IPS-20b (cell line): ENCODE data around the gene ANGPT4.

Experiments
- H3K27ac ChIP-seq: one replicate; pipeline ENCODE4 v1.5.1; 2013; ENCODE audit warnings: low read length
- H3K27me3 ChIP-seq: 2 replicates; pipeline ENCODE4 v1.6.1; 2013; ENCODE audit warnings: mild to moderate bottlenecking, low read length, inconsistent platforms; ENCODE audit not compliant: insufficient read depth
- H3K36me3 ChIP-seq: 2 replicates; pipeline ENCODE4 v1.6.1; 2013; ENCODE audit warnings: low read depth, mild to moderate bottlenecking, inconsistent platforms, low read length, moderate library complexity; ENCODE audit not compliant: insufficient read depth
- H3K4me1 ChIP-seq: 2 replicates; pipeline ENCODE4 v1.6.1; 2013; ENCODE audit warnings: mild to moderate bottlenecking, control low read depth, inconsistent platforms, low read length, moderate library complexity; ENCODE audit not compliant: insufficient read depth
- H3K4me3 ChIP-seq: 2 replicates; pipeline ENCODE4 v1.5.1; 2013; ENCODE audit warnings: mild to moderate bottlenecking, low read length, inconsistent platforms
- H3K9ac ChIP-seq: 2 replicates; pipeline ENCODE4 v1.6.1; 2013; ENCODE audit warnings: low read depth, mild to moderate bottlenecking, inconsistent platforms, low read length, moderate library complexity
- H3K9me3 ChIP-seq: 2 replicates; pipeline ENCODE4 v1.6.1; 2013; ENCODE audit warnings: mild to moderate bottlenecking, low read depth, low read length, inconsistent platforms; ENCODE audit not compliant: insufficient read depth

Gene ANGPT4

GRCh38 chr20:934186-934840, 18.2 kb upstream of the ANGPT4 start:
- H3K27me3 ChIP-seq = no peaks in the 10 kb centered on the region
- H3K27ac ChIP-seq = no peak overlapping the region
- no peaks in the 10 kb centered on the region for H3K36me3 ChIP-seq
- no peak overlapping the region for H3K9ac ChIP-seq
- no peaks in the 10 kb centered on the region for H3K4me1 ChIP-seq
- H3K9me3 ChIP-seq = peaks cover 26% of the 10 kb centered on the region
- no peak overlapping the region for H3K4me3 ChIP-seq

DNA sequence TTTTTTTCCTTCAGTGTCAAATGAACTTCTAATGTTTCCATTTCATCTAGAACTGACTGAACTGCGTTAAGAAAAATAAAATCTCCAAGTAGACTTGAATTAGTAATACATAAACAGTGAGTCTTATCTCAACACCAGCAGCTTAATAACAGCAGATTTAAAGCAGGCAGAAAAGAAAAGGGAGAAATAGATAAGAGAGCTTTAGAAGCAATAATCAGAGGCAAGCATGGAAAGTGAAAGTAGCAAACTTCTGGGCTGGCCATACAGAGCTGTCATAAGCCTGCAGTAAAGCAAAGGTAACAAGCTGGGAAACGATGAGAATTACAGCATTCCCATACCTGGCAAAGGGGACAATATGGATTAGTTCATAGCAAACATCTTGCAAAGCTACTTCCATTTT, 16.9 kb upstream of the ANGPT4 start:
- Histone ChIP-seq H3K36me3 (no peaks in the 10 kb centered on the region), H3K27me3 (no peaks in the 10 kb centered on the region), H3K9ac (no peak overlapping the region), H3K4me1 (no peaks in the 10 kb centered on the region), H3K9me3 (peaks cover 29% of the 10 kb centered on the region), H3K4me3 (no peak overlapping the region), H3K27ac (no peak overlapping the region)

- Histone ChIP-seq H3K36me3 (no peaks in the 10 kb centered on the region), H3K9me3 (peaks cover 29% of the 10 kb centered on the region), H3K4me3 (no peak overlapping the region), H3K9ac (no peak overlapping the region), H3K27ac (no peak overlapping the region), H3K27me3 (no peaks in the 10 kb centered on the region), H3K4me1 (no peaks in the 10 kb centered on the region)
Observed at GRCh38 chr20:931401-931800, 15.3 kb upstream of the ANGPT4 start.

DNA sequence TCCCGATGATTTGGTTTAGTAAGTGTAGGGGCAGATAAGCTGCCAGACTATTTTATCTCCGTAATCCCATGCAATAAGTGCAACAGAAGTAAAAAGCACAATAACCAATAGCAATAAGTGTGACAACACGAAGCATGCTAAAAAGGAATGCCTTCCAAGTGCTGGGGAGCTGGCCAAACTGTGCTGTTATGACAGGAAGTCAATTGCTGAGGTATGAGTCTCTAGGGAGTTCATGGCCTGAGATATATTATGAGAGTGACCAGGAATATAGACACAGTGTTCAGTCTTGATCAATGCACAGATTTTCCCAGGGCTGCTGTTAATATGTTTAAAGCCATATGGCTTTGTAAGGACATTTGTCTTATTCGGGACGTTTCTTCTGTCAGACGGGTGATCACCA, 10.5 kb upstream of the ANGPT4 start:
- no peaks in the 10 kb centered on the region for H3K27me3 ChIP-seq
- no peaks in the 10 kb centered on the region for H3K4me1 ChIP-seq
- no peaks in the 10 kb centered on the region for H3K36me3 ChIP-seq
- H3K9ac ChIP-seq = no peak overlapping the region
- H3K4me3 ChIP-seq = no peak overlapping the region
- no peak overlapping the region for H3K27ac ChIP-seq
- H3K9me3 ChIP-seq = peaks cover 22% of the 10 kb centered on the region

- Histone ChIP-seq H3K4me1 (no peaks in the 10 kb centered on the region), H3K9ac (no peak overlapping the region), H3K4me3 (no peak overlapping the region), H3K27ac (no peak overlapping the region), H3K27me3 (no peaks in the 10 kb centered on the region), H3K36me3 (no peaks in the 10 kb centered on the region), H3K9me3 (peaks cover 13% of the 10 kb centered on the region)
Observed at GRCh38 chr20:925516-925915, 9.4 kb upstream of the ANGPT4 start.

GRCh38 chr20:924639-925038, 8.5 kb upstream of the ANGPT4 start:
- no peaks in the 10 kb centered on the region for H3K27me3 ChIP-seq
- peaks cover 5% of the 10 kb centered on the region; the same call in 1 of the 2 replicates for H3K9me3 ChIP-seq
- H3K4me1 ChIP-seq = no peaks in the 10 kb centered on the region
- no peak overlapping the region for H3K4me3 ChIP-seq
- H3K27ac ChIP-seq = no peak overlapping the region
- H3K9ac ChIP-seq = no peak overlapping the region
- no peaks in the 10 kb centered on the region for H3K36me3 ChIP-seq

GRCh38 chr20:922781-923180, 6.6 kb upstream of the ANGPT4 start:
- H3K4me1 ChIP-seq = no peaks in the 10 kb centered on the region
- no peak overlapping the region for H3K4me3 ChIP-seq
- no peak overlapping the region for H3K9ac ChIP-seq
- H3K9me3 ChIP-seq = no peaks in the 10 kb centered on the region
- H3K27me3 ChIP-seq = no peaks in the 10 kb centered on the region
- H3K36me3 ChIP-seq = no peaks in the 10 kb centered on the region
- no peak overlapping the region for H3K27ac ChIP-seq

DNA sequence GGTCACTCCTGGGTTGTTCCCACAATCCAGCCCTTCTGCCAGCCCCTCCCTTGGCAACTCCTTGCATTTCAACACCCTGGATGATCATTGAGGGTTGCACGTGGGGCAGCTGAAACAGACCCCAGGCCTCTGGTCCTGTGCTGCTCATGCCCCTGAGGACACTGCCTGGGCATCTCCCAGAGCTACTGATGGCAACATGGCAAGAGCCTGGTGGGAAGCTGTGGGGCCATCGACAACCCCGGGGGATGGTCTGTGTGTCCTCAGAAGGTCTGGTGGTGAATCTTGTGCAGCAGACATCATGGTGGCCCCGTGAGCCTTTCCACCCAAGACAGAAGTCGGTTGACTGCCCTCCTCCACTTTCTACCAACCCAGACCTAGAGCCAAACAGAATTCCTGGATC, 4.9 kb upstream of the ANGPT4 start:
- Histone ChIP-seq H3K9me3 (no peaks in the 10 kb centered on the region), H3K4me3 (no peak overlapping the region), H3K36me3 (no peaks in the 10 kb centered on the region), H3K27me3 (no peaks in the 10 kb centered on the region), H3K4me1 (0 out of 2 replicates have a peak, but pooled peaks cover 3% of the 10 kb centered on the region), H3K27ac (no peak overlapping the region), H3K9ac (no peak overlapping the region)

- no peaks in the 10 kb centered on the region for H3K9me3 ChIP-seq
- no peaks in the 10 kb centered on the region for H3K36me3 ChIP-seq
Observed at GRCh38 chr20:920311-920710, 4.2 kb upstream of the ANGPT4 start.

DNA sequence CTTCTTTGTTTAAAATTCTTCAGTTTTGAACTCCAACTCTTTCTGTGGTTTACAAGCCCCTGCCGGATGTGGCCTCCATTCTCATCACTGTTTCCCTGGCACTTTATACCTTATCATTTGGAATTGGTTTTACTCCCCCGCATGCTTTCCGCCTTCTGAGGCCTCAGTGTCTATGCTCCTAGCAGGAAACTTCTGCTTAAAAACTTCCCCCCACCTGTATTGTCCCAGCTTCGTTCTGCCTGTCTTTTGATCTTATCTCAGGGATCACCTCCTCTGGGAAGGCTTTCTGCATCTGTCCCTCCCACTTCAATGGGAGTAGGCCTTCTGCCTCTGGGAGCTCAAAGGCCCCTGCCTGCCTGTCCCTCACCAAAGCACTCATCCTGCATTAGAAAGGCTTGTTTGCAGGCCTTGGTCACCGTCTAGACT, 3.4 kb upstream of the ANGPT4 start:
- no peaks in the 10 kb centered on the region for H3K27me3 ChIP-seq

More at GRCh38 chr20:920311-920710, 4.2 kb upstream of the ANGPT4 start:
- Histone ChIP-seq H3K4me3 (no peak overlapping the region), H3K4me1 (0 out of 2 replicates have a peak, but pooled peaks cover 3% of the 10 kb centered on the region), H3K27me3 (no peaks in the 10 kb centered on the region), H3K27ac (no peak overlapping the region), H3K9ac (no peak overlapping the region)

GRCh38 chr20:917416-917815, 1.3 kb upstream of the ANGPT4 start:
- Histone ChIP-seq H3K9ac (no peak overlapping the region), H3K4me1 (0 out of 2 replicates have a peak, but pooled peaks cover 3% of the 10 kb centered on the region), H3K27me3 (no peaks in the 10 kb centered on the region), H3K9me3 (no peaks in the 10 kb centered on the region), H3K4me3 (no peak overlapping the region), H3K36me3 (no peaks in the 10 kb centered on the region), H3K27ac (no peak overlapping the region)

More for the DNA sequence above, 3.4 kb upstream of the ANGPT4 start:
- 0 out of 2 replicates have a peak, but pooled peaks cover 3% of the 10 kb centered on the region for H3K4me1 ChIP-seq
- H3K27ac ChIP-seq = no peak overlapping the region
- no peaks in the 10 kb centered on the region for H3K36me3 ChIP-seq
- no peak overlapping the region for H3K9ac ChIP-seq
- H3K4me3 ChIP-seq = no peak overlapping the region
- H3K9me3 ChIP-seq = no peaks in the 10 kb centered on the region

DNA sequence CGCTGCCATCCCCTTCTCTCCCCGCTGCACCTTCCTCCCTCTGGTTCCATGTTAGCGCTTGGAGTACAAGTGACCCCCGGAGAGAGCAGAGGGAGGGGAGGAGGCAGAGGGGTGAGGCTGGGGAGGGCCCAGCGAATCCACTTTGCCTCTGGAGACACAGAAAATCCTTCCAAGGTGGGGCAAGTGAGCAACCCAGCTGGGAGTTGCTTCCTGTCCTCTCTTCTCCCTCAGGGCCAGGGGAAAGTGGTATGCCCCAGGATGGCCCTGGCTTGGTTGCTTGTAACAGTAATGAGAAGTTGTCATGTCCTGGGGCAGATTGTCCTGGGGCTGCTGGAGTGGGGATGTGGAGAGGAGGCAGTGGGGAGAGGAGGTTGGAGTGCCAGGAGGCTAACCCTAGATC, 691 bp upstream of the ANGPT4 start:
- Histone ChIP-seq H3K4me1 (0 out of 2 replicates have a peak, but pooled peaks cover 3% of the 10 kb centered on the region), H3K27ac (no peak overlapping the region), H3K9ac (no peak overlapping the region), H3K9me3 (no peaks in the 10 kb centered on the region), H3K36me3 (no peaks in the 10 kb centered on the region), H3K4me3 (no peak overlapping the region), H3K27me3 (no peaks in the 10 kb centered on the region)
